ENCODE data around the gene BSND. TPM values are rescaled to one million over a fixed set of nuclear protein-coding genes. Genes with fewer than 3 reads are reported as not detected.

Gene BSND
- total RNA-seq, 1 experiment from 2014 or later: 0.17 TPM

DNA sequence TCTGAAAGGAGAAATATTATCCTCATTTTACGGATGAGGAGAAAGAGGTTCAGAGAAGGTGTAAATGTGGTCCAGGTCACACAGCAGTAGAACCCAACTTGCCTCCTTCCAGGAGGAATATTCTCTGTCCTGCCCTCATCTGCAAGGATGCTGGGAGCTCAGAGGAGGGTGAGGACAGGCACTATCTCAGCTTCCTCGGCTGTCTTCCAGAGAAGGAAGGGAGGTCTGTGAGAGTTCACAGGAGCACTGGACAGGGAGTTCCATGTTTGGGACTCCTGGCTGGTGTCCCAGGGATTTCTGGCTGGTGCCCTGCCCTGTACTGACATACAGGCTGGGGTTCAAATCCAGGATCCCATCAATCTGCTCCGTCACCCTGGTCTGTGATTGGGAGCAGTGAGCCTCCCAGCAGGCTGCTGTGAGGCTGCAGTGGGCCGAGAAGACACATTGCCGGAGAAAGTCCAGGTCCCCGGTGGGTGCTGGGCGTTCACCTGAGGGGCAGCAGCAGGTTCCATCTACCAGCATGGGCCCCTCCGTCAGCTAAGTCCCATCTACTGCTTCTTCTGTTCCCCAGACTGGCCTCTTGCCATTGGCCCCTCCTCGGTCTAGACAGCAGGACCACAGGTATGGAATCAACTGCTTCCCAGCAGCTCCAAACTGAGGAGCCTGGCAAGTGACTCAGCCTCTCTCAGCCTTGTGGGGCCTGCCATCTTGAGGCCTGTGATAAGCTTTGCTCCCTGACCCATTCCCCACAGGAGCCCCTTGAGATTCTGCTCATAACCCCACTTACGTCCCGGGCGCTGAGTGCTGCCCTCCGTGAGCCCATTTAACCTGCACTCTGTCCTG lies 8.5 kb upstream of the BSND start:
- no peak for DNase-seq
- H2AFZ ChIP-seq (ENCODE audit: low read length): no peak overlapping the region
- H4K5ac ChIP-seq (ENCODE audit: insufficient read length, low read depth, low read length): no peak overlapping the region
- no peak overlapping the region for H3K4ac ChIP-seq (ENCODE audit: low read depth, low read length)
- H2BK15ac ChIP-seq (ENCODE audit: low read depth, low read length): no peak overlapping the region
- no peak overlapping the region for H2BK120ac ChIP-seq (ENCODE audit: low read depth, low read length, poor library complexity, severe bottlenecking)
- H3K27ac ChIP-seq (ENCODE audit: insufficient read length, low read depth, low read length): no peak overlapping the region
- H3K9me3 ChIP-seq (ENCODE audit: control insufficient read depth, low read depth, low read length): no peaks in the 10 kb centered on the region
- H3T11ph ChIP-seq (ENCODE audit: low read length): no peak overlapping the region
- H4K8ac ChIP-seq (replicated peaks; ENCODE audit: insufficient read length, low read depth, low read length): no peak overlapping the region
- no peaks in the 10 kb centered on the region for H4K20me1 ChIP-seq (ENCODE audit: control insufficient read depth, insufficient read depth, insufficient read length)
- WGBS (ENCODE audit: extremely low coverage, insufficient read length, low lambda C conversion rate): no CpG with 5 or more reads among the region's 13 CpGs
- no peak overlapping the region for H3K4me2 ChIP-seq (ENCODE audit: insufficient read depth, insufficient read length, low read length)
- TF ChIP-seq, protein P1, sequence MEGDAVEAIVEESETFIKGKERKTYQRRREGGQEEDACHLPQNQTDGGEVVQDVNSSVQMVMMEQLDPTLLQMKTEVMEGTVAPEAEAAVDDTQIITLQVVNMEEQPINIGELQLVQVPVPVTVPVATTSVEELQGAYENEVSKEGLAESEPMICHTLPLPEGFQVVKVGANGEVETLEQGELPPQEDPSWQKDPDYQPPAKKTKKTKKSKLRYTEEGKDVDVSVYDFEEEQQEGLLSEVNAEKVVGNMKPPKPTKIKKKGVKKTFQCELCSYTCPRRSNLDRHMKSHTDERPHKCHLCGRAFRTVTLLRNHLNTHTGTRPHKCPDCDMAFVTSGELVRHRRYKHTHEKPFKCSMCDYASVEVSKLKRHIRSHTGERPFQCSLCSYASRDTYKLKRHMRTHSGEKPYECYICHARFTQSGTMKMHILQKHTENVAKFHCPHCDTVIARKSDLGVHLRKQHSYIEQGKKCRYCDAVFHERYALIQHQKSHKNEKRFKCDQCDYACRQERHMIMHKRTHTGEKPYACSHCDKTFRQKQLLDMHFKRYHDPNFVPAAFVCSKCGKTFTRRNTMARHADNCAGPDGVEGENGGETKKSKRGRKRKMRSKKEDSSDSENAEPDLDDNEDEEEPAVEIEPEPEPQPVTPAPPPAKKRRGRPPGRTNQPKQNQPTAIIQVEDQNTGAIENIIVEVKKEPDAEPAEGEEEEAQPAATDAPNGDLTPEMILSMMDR (conservative IDR thresholded peaks at IDR 0.05): no peak
- Mint-ChIP-seq H3K27ac (no peak overlapping the region), H3K36me3 (ENCODE audit: insufficient read depth in 1 of 3, low read depth in 3 of 3) (no peaks in the 10 kb centered on the region), H3K9me3 (no peaks in the 10 kb centered on the region), H3K4me3 (no peak overlapping the region), H3K4me1 (peaks cover 25% of the 10 kb centered on the region in 2 experiments), H3K27me3 (ENCODE audit: low read depth) (peaks cover 5% of the 10 kb centered on the region)
- no peak overlapping the region for H2BK5ac ChIP-seq (ENCODE audit: insufficient read length, low read length)
- H3K18ac ChIP-seq (ENCODE audit: insufficient read length, low read depth, low read length): no peak overlapping the region
- no peak overlapping the region for H2BK20ac ChIP-seq (ENCODE audit: low read depth, low read length, poor library complexity, severe bottlenecking)
- no peaks in the 10 kb centered on the region for H3K79me1 ChIP-seq (ENCODE audit: insufficient read depth, low read depth, low read length, poor library complexity, severe bottlenecking)
- peaks cover 11% of the 10 kb centered on the region; the same call in 1 of the 2 replicates for H3K4me1 ChIP-seq (ENCODE audit: insufficient read depth, low read length)
- no peak overlapping the region for H3K56ac ChIP-seq (ENCODE audit: insufficient read length, low read depth, low read length)
- no peak overlapping the region for H2AK5ac ChIP-seq (ENCODE audit: insufficient read length, low read length)
- no peak overlapping the region for H3K14ac ChIP-seq (ENCODE audit: insufficient read depth, low read length)
- H4K91ac ChIP-seq (ENCODE audit: insufficient read length, low read depth, low read length): no peak overlapping the region
- no peak overlapping the region for H3K23ac ChIP-seq (ENCODE audit: insufficient read length, low read depth, low read length)
- no peaks in the 10 kb centered on the region for H3K79me2 ChIP-seq (ENCODE audit: insufficient read depth, low read length)
- no peaks in the 10 kb centered on the region for H3K23me2 ChIP-seq (ENCODE audit: insufficient read length, low read depth, low read length, poor library complexity, severe bottlenecking)
- no peak overlapping the region for H2BK12ac ChIP-seq (ENCODE audit: insufficient read length, low read depth, low read length)
- no peaks in the 10 kb centered on the region for H3K27me3 ChIP-seq (ENCODE audit: insufficient read depth, low read length)
- no peak overlapping the region for H3K9ac ChIP-seq (ENCODE audit: extremely low read depth, insufficient read length, low read length)
